ENCODE data around the gene ATP6V0E1.

Gene ATP6V0E1

DNA sequence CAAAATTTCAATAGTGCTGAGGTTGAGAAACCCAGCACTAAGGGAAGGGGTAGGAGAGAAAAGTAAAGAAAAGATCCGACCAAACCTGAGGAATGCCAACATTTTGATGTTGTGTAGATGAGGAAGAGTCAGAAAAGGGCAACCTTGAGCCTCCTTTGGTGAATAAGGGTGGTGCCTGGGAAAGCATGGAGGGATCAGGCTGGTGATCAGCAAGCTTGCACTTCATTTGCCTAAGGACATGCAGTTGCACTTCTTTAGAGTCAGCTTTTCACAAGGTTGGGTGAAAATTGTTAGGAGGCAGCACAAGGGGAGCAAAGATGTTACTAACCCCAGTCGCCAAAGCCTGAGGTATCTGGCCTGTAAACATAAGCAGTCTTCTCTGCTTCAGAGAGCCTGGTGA, 20.4 kb downstream of the ATP6V0E1 start:
- TF ChIP-seq, protein P1, sequence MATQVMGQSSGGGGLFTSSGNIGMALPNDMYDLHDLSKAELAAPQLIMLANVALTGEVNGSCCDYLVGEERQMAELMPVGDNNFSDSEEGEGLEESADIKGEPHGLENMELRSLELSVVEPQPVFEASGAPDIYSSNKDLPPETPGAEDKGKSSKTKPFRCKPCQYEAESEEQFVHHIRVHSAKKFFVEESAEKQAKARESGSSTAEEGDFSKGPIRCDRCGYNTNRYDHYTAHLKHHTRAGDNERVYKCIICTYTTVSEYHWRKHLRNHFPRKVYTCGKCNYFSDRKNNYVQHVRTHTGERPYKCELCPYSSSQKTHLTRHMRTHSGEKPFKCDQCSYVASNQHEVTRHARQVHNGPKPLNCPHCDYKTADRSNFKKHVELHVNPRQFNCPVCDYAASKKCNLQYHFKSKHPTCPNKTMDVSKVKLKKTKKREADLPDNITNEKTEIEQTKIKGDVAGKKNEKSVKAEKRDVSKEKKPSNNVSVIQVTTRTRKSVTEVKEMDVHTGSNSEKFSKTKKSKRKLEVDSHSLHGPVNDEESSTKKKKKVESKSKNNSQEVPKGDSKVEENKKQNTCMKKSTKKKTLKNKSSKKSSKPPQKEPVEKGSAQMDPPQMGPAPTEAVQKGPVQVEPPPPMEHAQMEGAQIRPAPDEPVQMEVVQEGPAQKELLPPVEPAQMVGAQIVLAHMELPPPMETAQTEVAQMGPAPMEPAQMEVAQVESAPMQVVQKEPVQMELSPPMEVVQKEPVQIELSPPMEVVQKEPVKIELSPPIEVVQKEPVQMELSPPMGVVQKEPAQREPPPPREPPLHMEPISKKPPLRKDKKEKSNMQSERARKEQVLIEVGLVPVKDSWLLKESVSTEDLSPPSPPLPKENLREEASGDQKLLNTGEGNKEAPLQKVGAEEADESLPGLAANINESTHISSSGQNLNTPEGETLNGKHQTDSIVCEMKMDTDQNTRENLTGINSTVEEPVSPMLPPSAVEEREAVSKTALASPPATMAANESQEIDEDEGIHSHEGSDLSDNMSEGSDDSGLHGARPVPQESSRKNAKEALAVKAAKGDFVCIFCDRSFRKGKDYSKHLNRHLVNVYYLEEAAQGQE (IDR thresholded peaks at IDR 0.05; ENCODE audit: insufficient read depth in 1 of 2, low read depth in 2 of 2, low read length in 2 of 2), result no peak
- TF ChIP-seq TAF1 (IDR thresholded peaks at IDR 0.05; ENCODE audit: borderline replicate concordance, insufficient read depth, low read length), result no peak
- no peak for TF ChIP-seq FOXP2 (optimal IDR thresholded peaks at IDR 0.05; ENCODE audit: borderline replicate concordance, extremely low read depth, extremely low read length, insufficient read depth)
- no peak for TF ChIP-seq SIN3A (IDR thresholded peaks at IDR 0.05; ENCODE audit: borderline replicate concordance, insufficient read depth, low read length)
- TF ChIP-seq POLR2AphosphoS5 (IDR thresholded peaks at IDR 0.05; ENCODE audit: low read depth, low read length), result no peak

DNA sequence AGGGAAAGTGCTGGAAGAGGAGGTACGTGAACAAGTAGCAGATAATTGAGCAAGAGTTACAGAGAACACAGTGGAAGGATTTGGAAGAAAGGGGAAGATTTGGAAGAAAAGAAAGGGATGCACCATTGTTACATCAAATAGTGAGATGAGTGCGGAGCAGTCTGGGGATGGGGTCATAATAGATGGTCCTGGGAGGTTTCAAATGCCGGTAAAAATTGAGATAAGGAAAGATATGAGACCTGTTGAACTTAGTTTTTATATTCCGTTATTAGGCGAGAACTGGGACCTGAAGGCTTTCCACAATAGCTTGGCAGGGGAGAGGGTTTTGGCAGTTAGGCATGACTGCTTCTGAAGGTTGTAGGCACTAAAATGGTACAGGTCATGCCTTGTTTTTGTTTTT, 20.9 kb downstream of the ATP6V0E1 start:
- TF ChIP-seq SIN3A (IDR thresholded peaks at IDR 0.05; ENCODE audit: borderline replicate concordance, insufficient read depth, low read length) (no peak), POLR2AphosphoS5 (IDR thresholded peaks at IDR 0.05; ENCODE audit: low read depth, low read length) (no peak), FOXP2 (optimal IDR thresholded peaks at IDR 0.05; ENCODE audit: borderline replicate concordance, extremely low read depth, extremely low read length, insufficient read depth) (no peak), TAF1 (IDR thresholded peaks at IDR 0.05; ENCODE audit: borderline replicate concordance, insufficient read depth, low read length) (no peak)
- TF ChIP-seq, protein P1 (IDR thresholded peaks at IDR 0.05; ENCODE audit: insufficient read depth in 1 of 2, low read depth in 2 of 2, low read length in 2 of 2), result no peak

DNA sequence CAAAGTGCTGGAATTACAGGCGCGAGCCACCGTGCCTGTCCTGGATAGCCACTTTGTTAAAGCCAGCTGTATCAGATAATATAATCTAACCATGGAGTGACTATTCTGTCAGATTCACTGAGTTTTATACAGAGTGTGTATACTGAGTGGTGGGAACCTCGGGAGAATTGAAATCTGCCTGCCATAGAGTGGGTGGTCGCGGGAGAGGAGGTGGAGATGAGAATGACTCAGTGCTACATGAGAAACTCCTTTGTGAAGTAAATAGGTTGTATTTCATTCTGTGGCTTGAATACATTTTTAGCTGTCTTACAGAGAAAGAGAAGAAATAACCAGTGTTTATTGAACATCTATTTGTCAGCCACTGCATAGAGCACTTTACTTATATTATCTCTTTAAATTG, 26.4 kb downstream of the ATP6V0E1 start:
- TF ChIP-seq POLR2AphosphoS5 (IDR thresholded peaks at IDR 0.05; ENCODE audit: low read depth, low read length) (no peak), FOXP2 (optimal IDR thresholded peaks at IDR 0.05; ENCODE audit: borderline replicate concordance, extremely low read depth, extremely low read length, insufficient read depth) (no peak), SIN3A (IDR thresholded peaks at IDR 0.05; ENCODE audit: borderline replicate concordance, insufficient read depth, low read length) (no peak), TAF1 (IDR thresholded peaks at IDR 0.05; ENCODE audit: borderline replicate concordance, insufficient read depth, low read length) (no peak)
- TF ChIP-seq, protein P1 (IDR thresholded peaks at IDR 0.05; ENCODE audit: insufficient read depth in 1 of 2, low read depth in 2 of 2, low read length in 2 of 2), result no peak

DNA sequence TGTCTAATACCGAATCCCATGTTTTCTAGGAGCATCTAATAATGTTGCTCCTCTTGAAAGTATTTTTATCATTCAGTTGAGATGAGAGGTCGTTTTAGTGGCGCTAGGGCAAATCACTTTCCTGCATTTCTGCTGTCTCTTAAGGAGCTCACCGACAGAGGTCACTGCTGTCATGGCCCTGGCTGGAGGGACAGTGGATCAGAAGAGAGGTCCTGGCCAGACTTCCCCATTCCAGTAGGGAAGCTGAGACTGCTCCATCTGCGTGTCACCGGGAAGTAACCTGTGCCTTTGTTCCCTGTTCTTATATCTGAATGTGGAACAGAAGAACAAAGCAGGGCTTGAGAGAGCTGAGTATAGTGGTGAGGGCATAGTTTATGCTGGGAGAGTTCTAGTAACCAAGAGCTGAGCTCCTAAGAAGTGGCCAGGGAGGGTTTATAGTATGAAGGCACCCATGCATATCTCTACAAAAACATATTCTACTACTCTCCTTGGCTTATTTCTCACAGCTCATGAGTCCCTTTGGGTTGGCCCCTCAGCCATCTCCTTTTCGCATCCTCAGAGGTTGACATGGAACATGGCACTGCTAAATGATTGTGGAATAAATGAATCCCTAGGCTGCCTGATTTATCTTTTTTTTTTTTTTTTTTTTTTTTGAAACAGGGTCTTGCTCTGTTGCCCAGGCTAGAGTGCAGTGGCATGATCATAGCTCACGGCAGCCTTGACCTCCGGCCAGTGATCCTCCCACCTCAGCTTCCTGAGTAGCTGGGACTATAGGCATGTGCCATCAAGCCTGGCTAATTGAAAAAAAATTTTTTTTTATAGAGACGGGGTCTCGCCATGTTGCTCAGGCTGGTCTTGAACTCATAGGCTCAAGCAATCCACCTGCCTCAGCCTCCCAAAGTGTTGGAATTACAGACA, 27.2 kb downstream of the ATP6V0E1 start:
- TF ChIP-seq FOXP2 (optimal IDR thresholded peaks at IDR 0.05; ENCODE audit: borderline replicate concordance, extremely low read depth, extremely low read length, insufficient read depth) (no peak), SIN3A (IDR thresholded peaks at IDR 0.05; ENCODE audit: borderline replicate concordance, insufficient read depth, low read length) (no peak), POLR2AphosphoS5 (IDR thresholded peaks at IDR 0.05; ENCODE audit: low read depth, low read length) (no peak), TAF1 (IDR thresholded peaks at IDR 0.05; ENCODE audit: borderline replicate concordance, insufficient read depth, low read length) (no peak)
- TF ChIP-seq, protein P1 (IDR thresholded peaks at IDR 0.05; ENCODE audit: insufficient read depth in 1 of 2, low read depth in 2 of 2, low read length in 2 of 2), result no peak
